Measurements from ENCODE around the gene ZER1.

ZER1 gene

GRCh38 chr9:128743421-128743820, 28.3 kb downstream of the ZER1 start:
- in situ Hi-C loops (cut with MboI; ENCODE audit: low sequenced_read_pairs), result no loop called here

GRCh38 chr9:128742401-128742800, 29.3 kb downstream of the ZER1 start:
- in situ Hi-C loops (cut with MboI; ENCODE audit: low sequenced_read_pairs), result no loop called here

GRCh38 chr9:128735373-128735772, 36.4 kb downstream of the ZER1 start:
- in situ Hi-C loops (cut with MboI; ENCODE audit: low sequenced_read_pairs), result no loop called here

GRCh38 chr9:128733256-128733655, 38.5 kb downstream of the ZER1 start:
- in situ Hi-C loops (cut with MboI; ENCODE audit: low sequenced_read_pairs), result no loop called here

- in situ Hi-C loops (cut with MboI; ENCODE audit: low sequenced_read_pairs), result no loop called here
Measured at GRCh38 chr9:128732576-128732975, 39.2 kb downstream of the ZER1 start.

GRCh38 chr9:128731691-128732090, 40.0 kb downstream of the ZER1 start:
- in situ Hi-C loops (cut with MboI; ENCODE audit: low sequenced_read_pairs), result no loop called here

- in situ Hi-C loops (cut with MboI; ENCODE audit: low sequenced_read_pairs), result no loop called here
Measured at GRCh38 chr9:128731093-128731492, 40.6 kb downstream of the ZER1 start.

GRCh38 chr9:128729766-128730517, 41.8 kb downstream of the ZER1 start:
- in situ Hi-C loops (cut with MboI; ENCODE audit: low sequenced_read_pairs), result no loop called here

GRCh38 chr9:128729302-128729701, 42.4 kb downstream of the ZER1 start:
- in situ Hi-C loops (cut with MboI; ENCODE audit: low sequenced_read_pairs), result no loop called here

- in situ Hi-C loops (cut with MboI; ENCODE audit: low sequenced_read_pairs), result no loop called here
Measured at GRCh38 chr9:128728298-128728697, 43.4 kb downstream of the ZER1 start.

- in situ Hi-C loops (cut with MboI; ENCODE audit: low sequenced_read_pairs), result no loop called here
Measured at GRCh38 chr9:128727640-128728248, 44.0 kb downstream of the ZER1 start.

GRCh38 chr9:128724744-128725211, 46.9 kb downstream of the ZER1 start:
- in situ Hi-C loops (cut with MboI; ENCODE audit: low sequenced_read_pairs), result no loop called here

GRCh38 chr9:128723866-128724743, 47.6 kb downstream of the ZER1 start, which contains the start of gene ZDHHC12:
TSS of gene ZDHHC12 (minus strand) at chr9:128724127. CDS start at chr9:128724093, 34 bp downstream.
- in situ Hi-C loops (cut with MboI; ENCODE audit: low sequenced_read_pairs), result no loop called here

GRCh38 chr9:128723352-128723865, 48.3 kb downstream of the ZER1 start:
- in situ Hi-C loops (cut with MboI; ENCODE audit: low sequenced_read_pairs), result no loop called here

GRCh38 chr9:128722380-128723351, 49.1 kb downstream of the ZER1 start:
- in situ Hi-C loops (cut with MboI; ENCODE audit: low sequenced_read_pairs), result no loop called here

GRCh38 chr9:128721487-128722010, 50.2 kb downstream of the ZER1 start:
- in situ Hi-C loops (cut with MboI; ENCODE audit: low sequenced_read_pairs), result no loop called here

GRCh38 chr9:128720841-128721486, 50.8 kb downstream of the ZER1 start:
- in situ Hi-C loops (cut with MboI; ENCODE audit: low sequenced_read_pairs), result no loop called here

GRCh38 chr9:128719919-128720605, 51.7 kb downstream of the ZER1 start:
- in situ Hi-C loops (cut with MboI; ENCODE audit: low sequenced_read_pairs), result no loop called here

GRCh38 chr9:128718475-128718874, 53.3 kb downstream of the ZER1 start:
- in situ Hi-C loops (cut with MboI; ENCODE audit: low sequenced_read_pairs), result no loop called here

Measured in HL-60/S4 treated with retinoic acid at 250 ng/mL for 4 days and 3 days (cell line).